Endodermal cell (in vitro differentiated cells): ENCODE measurements around the gene SULT1A2. TPM values are rescaled to one million over a fixed set of nuclear protein-coding genes. Genes with fewer than 3 reads are reported as not detected.
"Not testable (repeated sequence)": the region's sequence is repeated elsewhere in the genome, so short reads cannot be mapped to it uniquely, and the experiment has no call there.

Experiments
- DNase-seq: peaks from one replicate; pipeline ENCODE4 v3.0.0-alpha.2; 2017
- H3K27ac ChIP-seq: 2 replicates; pipeline ENCODE4 v1.5.1; 2013; ENCODE audit warnings: mild to moderate bottlenecking, low read depth, low read length, moderate library complexity
- H3K27me3 ChIP-seq: 2 replicates; pipeline ENCODE4 v1.6.1; 2013; ENCODE audit warnings: mild to moderate bottlenecking, low read length, moderate library complexity; ENCODE audit not compliant: insufficient read depth, control insufficient read depth, poor library complexity, severe bottlenecking
- H3K36me3 ChIP-seq: 2 replicates; pipeline ENCODE4 v1.7.0; 2013; ENCODE audit warnings: mild to moderate bottlenecking, low read length, moderate library complexity; ENCODE audit not compliant: control insufficient read depth, insufficient read depth
- H3K4me1 ChIP-seq: one replicate; pipeline ENCODE4 v1.7.0; 2013; ENCODE audit warnings: low read length; ENCODE audit not compliant: control insufficient read depth, insufficient read depth
- H3K4me3 ChIP-seq: 2 replicates; pipeline ENCODE4 v1.5.1; 2013; ENCODE audit warnings: mild to moderate bottlenecking, low read length, moderate library complexity
- H3K9ac ChIP-seq: 2 replicates; pipeline ENCODE4 v1.6.1; 2013; ENCODE audit warnings: mild to moderate bottlenecking, low read length, moderate library complexity; ENCODE audit not compliant: poor library complexity, severe bottlenecking; ENCODE audit errors: extremely low read depth
- H3K9me3 ChIP-seq: 2 replicates; pipeline ENCODE4 v1.6.1; 2013; ENCODE audit warnings: mild to moderate bottlenecking, low read length, moderate library complexity; ENCODE audit not compliant: control insufficient read depth
- H3K27ac Mint-ChIP-seq: 2 replicates; pipeline ENCODE4 v1.8.0; 2020; ENCODE audit warnings: mixed read lengths
- H3K27me3 Mint-ChIP-seq: 2 replicates; pipeline ENCODE4 v1.8.0; 2021; ENCODE audit warnings: mild to moderate bottlenecking, mixed read lengths; ENCODE audit not compliant: insufficient read depth
- H3K36me3 Mint-ChIP-seq: 2 replicates; pipeline ENCODE4 v1.8.0; 2020; ENCODE audit warnings: low read depth, mixed read lengths
- H3K4me1 Mint-ChIP-seq: 2 replicates; pipeline ENCODE4 v1.8.0; 2020; ENCODE audit warnings: mixed read lengths
- H3K4me3 Mint-ChIP-seq: 2 replicates; pipeline ENCODE4 v1.8.0; 2020; ENCODE audit warnings: mild to moderate bottlenecking, moderate library complexity, mixed read lengths
- H3K9me3 Mint-ChIP-seq: 2 replicates; pipeline ENCODE4 v1.8.0; 2020; ENCODE audit warnings: mild to moderate bottlenecking, mixed read lengths
- CTCF ChIP-seq: fragments of 200-600 bp; sonication (generic); conservative IDR thresholded peaks from 2 replicates; pipeline ENCODE4 v1.5.0; 2021; ENCODE audit warnings: antibody characterized with exemption, mild to moderate bottlenecking
- WGBS, 2 experiments: methylation state at CpG; one replicate each; pipeline versions ENCODE4 v1.1.5 to v1.1.7; 2013; ENCODE audit warnings: missing lambda C conversion rate in 2 of 2, mixed read lengths in 1 of 2; ENCODE audit not compliant: insufficient coverage in 1 of 2, insufficient read length in 1 of 2; 5-methylcytosine and 5-hydroxymethylcytosine counted together
- total RNA-seq, 2 donors: library from RNA; stranded (reverse); fragmentation: NEBNext Ultra II Directional in 1 of 2; extraction: Animal tissue kit (Norgen Biotek cat#: 25700) in 1 of 2; gene quantifications; 2 replicates in 1 of 2; 3 replicates in 1 of 2; pipeline ENCODE4 v1.2.1, GENCODE V29; 2021

SULT1A2 gene
- total RNA-seq, 2 donors from 2014 or later = 0.29 to 1.9 TPM

DNA sequence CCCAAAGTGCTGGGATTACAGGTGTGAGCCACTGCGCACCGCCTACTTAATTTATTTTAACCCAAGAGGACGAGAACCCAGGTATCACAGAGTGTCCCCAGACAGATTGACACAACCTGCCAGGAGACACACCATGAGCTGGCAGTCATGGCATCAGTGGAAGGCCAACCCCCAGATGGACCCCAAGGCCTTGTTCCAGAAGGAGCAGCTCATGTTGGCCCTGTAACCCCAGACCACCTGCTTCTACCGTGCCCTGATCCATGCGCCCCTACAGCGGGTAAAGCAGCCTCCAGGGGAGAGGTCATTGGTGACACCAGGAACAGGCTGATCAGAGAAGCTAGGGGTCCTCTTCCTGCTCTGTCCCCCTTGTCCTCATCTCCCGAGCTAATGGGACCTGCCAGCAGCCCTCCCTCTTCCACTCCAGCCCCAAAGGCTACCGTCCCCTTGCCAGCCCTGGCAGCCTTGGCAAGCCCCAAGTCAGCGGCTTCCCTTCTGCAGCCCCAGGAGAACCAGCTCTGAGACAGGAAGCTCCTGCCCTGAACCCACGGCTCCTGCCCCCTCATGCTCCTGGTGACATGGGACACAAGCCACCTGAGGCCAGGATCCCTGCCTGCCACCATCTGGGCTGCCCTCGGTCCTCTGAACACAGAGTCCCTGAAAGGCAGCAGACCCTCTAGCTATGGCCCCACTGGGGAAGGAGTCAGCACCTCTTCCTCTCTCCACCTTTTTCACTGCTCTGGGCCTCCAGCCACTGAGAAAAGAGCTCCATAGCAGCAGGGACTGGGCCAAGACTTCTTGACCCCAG lies 6.7 kb upstream of the SULT1A2 start:
- DNase-seq = no peak
- H3K4me1 Mint-ChIP-seq = no peaks in the 10 kb centered on the region
- Histone ChIP-seq H3K27me3 (no peaks in the 10 kb centered on the region), H3K4me3 (no peak overlapping the region), H3K36me3 (no peaks in the 10 kb centered on the region), H3K9ac (no peak overlapping the region), H3K4me1 (no peaks in the 10 kb centered on the region), H3K9me3 (no peaks in the 10 kb centered on the region), H3K27ac (no peak overlapping the region)
- no peak overlapping the region for H3K4me3 Mint-ChIP-seq
- no peaks in the 10 kb centered on the region for H3K36me3 Mint-ChIP-seq
- no peak for TF ChIP-seq CTCF
- H3K27ac Mint-ChIP-seq = no peak overlapping the region
- 91 to 95% methylated on average over 7 to 11 of the region's 11 CpGs for WGBS, 2 experiments
- H3K27me3 Mint-ChIP-seq = peaks cover 2% of the 10 kb centered on the region
- no peaks in the 10 kb centered on the region for H3K9me3 Mint-ChIP-seq

DNA sequence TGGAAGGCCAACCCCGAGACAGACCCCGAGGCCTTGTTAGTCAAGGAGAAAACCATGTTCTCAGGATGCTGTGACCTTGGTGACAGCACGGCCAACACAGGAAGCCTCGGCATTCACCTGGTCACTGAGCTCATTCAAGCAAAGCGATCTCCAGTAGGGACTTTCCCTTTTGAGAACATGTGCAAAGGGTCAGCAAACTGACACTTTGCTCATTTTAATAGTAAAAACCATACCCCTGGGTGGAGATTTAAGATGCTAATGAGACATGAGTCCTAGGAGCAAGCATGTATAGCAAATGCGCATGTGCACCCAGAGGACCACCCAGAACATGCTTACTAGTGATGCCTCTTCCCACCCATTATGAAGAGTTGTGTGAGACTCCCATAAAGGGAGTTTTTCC lies 5.7 kb upstream of the SULT1A2 start:
- H3K4me1 ChIP-seq = peaks cover 3% of the 10 kb centered on the region
- Mint-ChIP-seq H3K9me3 (no peaks in the 10 kb centered on the region), H3K4me1 (peaks cover 5% of the 10 kb centered on the region), H3K27me3 (peaks cover 2% of the 10 kb centered on the region), H3K36me3 (no peaks in the 10 kb centered on the region), H3K4me3 (no peak overlapping the region), H3K27ac (no peak overlapping the region)
- no peaks in the 10 kb centered on the region for H3K27me3 ChIP-seq
- DNase-seq = no peak
- H3K9ac ChIP-seq = no peak overlapping the region
- H3K36me3 ChIP-seq = no peaks in the 10 kb centered on the region
- whole genome bisulfite sequencing, 2 experiments = 60 to 71% methylated on average over 3 to 5 of the region's 6 CpGs
- H3K27ac ChIP-seq = no peak overlapping the region
- no peaks in the 10 kb centered on the region for H3K9me3 ChIP-seq
- no peak overlapping the region for H3K4me3 ChIP-seq
- TF ChIP-seq CTCF = no peak

- H3K27me3 ChIP-seq, H3K4me3 Mint-ChIP-seq, H3K27me3 Mint-ChIP-seq, H3K27ac ChIP-seq, H3K9ac ChIP-seq, H3K36me3 ChIP-seq, H3K4me1 ChIP-seq, H3K9me3 Mint-ChIP-seq, DNase-seq, H3K4me3 ChIP-seq, H3K27ac Mint-ChIP-seq, H3K4me1 Mint-ChIP-seq, H3K9me3 ChIP-seq, H3K36me3 Mint-ChIP-seq: not testable (repeated sequence)
- whole genome bisulfite sequencing, 2 experiments = 95% methylated on average over 5 of the region's 10 CpGs; no CpG with 5 or more reads in 1 of the 2 experiments
Measured at GRCh38 chr16:28602062-28602461, 5.2 kb upstream of the SULT1A2 start.

- not testable (repeated sequence) for DNase-seq, H3K27ac ChIP-seq, H3K27me3 Mint-ChIP-seq, H3K9me3 Mint-ChIP-seq, H3K4me1 ChIP-seq, H3K4me3 Mint-ChIP-seq, H3K36me3 ChIP-seq, H3K27me3 ChIP-seq, H3K36me3 Mint-ChIP-seq, H3K4me3 ChIP-seq, H3K27ac Mint-ChIP-seq, H3K9ac ChIP-seq, H3K9me3 ChIP-seq
- peaks cover 13% of the 10 kb centered on the region for H3K4me1 Mint-ChIP-seq
- 92 to 95% methylated on average over 4 to 11 of the region's 13 CpGs for WGBS, 2 experiments
Measured at GRCh38 chr16:28601589-28601988, 4.7 kb upstream of the SULT1A2 start.

DNA sequence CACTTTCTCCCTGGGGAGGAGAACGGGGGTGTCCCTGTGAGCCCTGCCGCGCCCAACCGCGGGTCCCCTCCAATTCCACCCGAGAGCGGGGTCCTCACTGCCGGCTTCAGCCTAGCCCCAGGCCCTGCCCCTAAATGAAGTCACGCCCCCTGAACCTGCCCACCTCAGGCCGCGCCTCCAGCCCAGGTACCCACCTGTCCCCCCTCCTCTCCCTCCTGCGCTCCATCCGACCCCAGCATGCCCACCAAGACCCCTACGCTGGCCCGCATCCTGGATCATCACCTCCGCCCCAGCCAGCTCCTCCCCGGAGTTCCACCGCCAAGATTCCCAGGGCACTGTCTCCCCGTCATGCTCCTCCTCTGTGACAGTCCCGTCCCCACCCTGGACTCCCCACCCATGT lies 4.1 kb upstream of the SULT1A2 start:
- not testable (repeated sequence) for H3K9me3 Mint-ChIP-seq, H3K9ac ChIP-seq, H3K4me3 Mint-ChIP-seq, H3K27ac ChIP-seq, H3K27ac Mint-ChIP-seq, H3K4me1 ChIP-seq, H3K4me3 ChIP-seq, H3K36me3 ChIP-seq, H3K27me3 Mint-ChIP-seq, H3K9me3 ChIP-seq, H3K27me3 ChIP-seq, H3K36me3 Mint-ChIP-seq
- WGBS, 2 experiments = 89% methylated on average over 9 of the region's 20 CpGs; no CpG with 5 or more reads in 1 of the 2 experiments
- DNase-seq = peak; percentile 55
- peaks cover 16% of the 10 kb centered on the region for H3K4me1 Mint-ChIP-seq
